ENCODE data around the gene PML. TPM values are rescaled to one million over a fixed set of nuclear protein-coding genes. Genes with fewer than 3 reads are reported as not detected.
"Not testable (repeated sequence)": the region's sequence is repeated elsewhere in the genome, so short reads cannot be mapped to it uniquely, and the experiment has no call there.

Gene PML
- total and polyA plus RNA-seq, 2 of the 4 experiments (the other 2 are of a cell fraction): 8.8 to 22.6 TPM

GRCh38 chr15:74072614-74073337 lies 78.3 kb downstream of the PML start:
- H2AK5ac ChIP-seq (ENCODE audit: low read depth, low read length); H2AK9ac ChIP-seq (replicated peaks; ENCODE audit: low read depth, low read length, poor library complexity); H3K9me3 ChIP-seq (ENCODE audit: control insufficient read depth, insufficient read depth, low read length); H4K91ac ChIP-seq (ENCODE audit: insufficient read depth, low read depth, low read length); H3K14ac ChIP-seq (replicated peaks; ENCODE audit: low read depth, low read length); H3K79me1 ChIP-seq (ENCODE audit: low read depth in 1 of 2, low read length in 2 of 2); H3K4ac ChIP-seq (ENCODE audit: low read depth, low read length); H2BK20ac ChIP-seq (ENCODE audit: low read depth, low read length); H3K9me1 ChIP-seq (ENCODE audit: insufficient read depth, low read length); BruUV-seq (replicated peaks); H2AFZ ChIP-seq (replicated peaks; ENCODE audit: low read length, poor library complexity); in situ Hi-C loops (cut with MboI; ENCODE audit: low sequenced_read_pairs); CTCF ChIA-PET; H2BK15ac ChIP-seq (ENCODE audit: low read depth, low read length); H2BK120ac ChIP-seq (ENCODE audit: low read depth, low read length); H3K27me3 ChIP-seq (ENCODE audit: control insufficient read depth, insufficient read depth, low read length); POLR2A ChIA-PET (ENCODE audit: unreplicated experiment); H4K5ac ChIP-seq (ENCODE audit: low read depth, low read length); H3K18ac ChIP-seq (ENCODE audit: low read depth, low read length); H2BK5ac ChIP-seq (ENCODE audit: low read depth, low read length, poor library complexity, severe bottlenecking); H3K4me1 ChIP-seq (ENCODE audit: control insufficient read depth, insufficient read depth, low read length); intact Hi-C loops (cut with micrococcal nuclease); H4K8ac ChIP-seq (ENCODE audit: low read depth in 2 of 2, low read length in 2 of 2); H3K4me2 ChIP-seq (ENCODE audit: low read depth, low read length); H3K27ac ChIP-seq (ENCODE audit: insufficient read depth, low read length); H4K20me1 ChIP-seq (ENCODE audit: insufficient read depth, low read length); dilution Hi-C loops (cut with HindIII; ENCODE audit: low sequenced_read_pairs, unreplicated experiment); H3K4me3 ChIP-seq (ENCODE audit: insufficient read depth, low read depth, low read length); H3K9ac ChIP-seq (ENCODE audit: low read depth, low read length); H3K23ac ChIP-seq (ENCODE audit: low read depth, low read length); DNase-seq; ATAC-seq (ENCODE audit: low read depth); H3K56ac ChIP-seq (ENCODE audit: extremely low read depth, insufficient read depth, low read length); H3K36me3 ChIP-seq (ENCODE audit: control insufficient read depth, insufficient read depth, low read length): not testable (repeated sequence)
- WGBS, 2 experiments (ENCODE audit: extremely low coverage in 2 of 2, insufficient read length in 1 of 2): no CpG with 5 or more reads among the region's 16 CpGs
- TF ChIP-seq CTCF (conservative IDR thresholded peaks at IDR 0.05; ENCODE audit: low read depth, low read length): 0 out of 2 replicates have a peak, but pooled peaks have one; percentile 6

GRCh38 chr15:74075781-74076180 lies 81.3 kb downstream of the PML start:
- H3K27me3 ChIP-seq (ENCODE audit: control insufficient read depth, insufficient read depth, low read length); H2BK20ac ChIP-seq (ENCODE audit: low read depth, low read length); H3K14ac ChIP-seq (replicated peaks; ENCODE audit: low read depth, low read length); H3K18ac ChIP-seq (ENCODE audit: low read depth, low read length); H3K4me2 ChIP-seq (ENCODE audit: low read depth, low read length); H2BK15ac ChIP-seq (ENCODE audit: low read depth, low read length); dilution Hi-C loops (cut with HindIII; ENCODE audit: low sequenced_read_pairs, unreplicated experiment); POLR2A ChIA-PET (ENCODE audit: unreplicated experiment); H4K5ac ChIP-seq (ENCODE audit: low read depth, low read length); H3K4ac ChIP-seq (ENCODE audit: low read depth, low read length); DNase-seq; CTCF ChIA-PET; H4K91ac ChIP-seq (ENCODE audit: insufficient read depth, low read depth, low read length); H3K23ac ChIP-seq (ENCODE audit: low read depth, low read length); H2AFZ ChIP-seq (replicated peaks; ENCODE audit: low read length, poor library complexity); H3K79me1 ChIP-seq (ENCODE audit: low read depth in 1 of 2, low read length in 2 of 2); H3K9me3 ChIP-seq (ENCODE audit: control insufficient read depth, insufficient read depth, low read length); H2BK120ac ChIP-seq (ENCODE audit: low read depth, low read length); H2AK5ac ChIP-seq (ENCODE audit: low read depth, low read length); H2BK5ac ChIP-seq (ENCODE audit: low read depth, low read length, poor library complexity, severe bottlenecking); H4K8ac ChIP-seq (ENCODE audit: low read depth in 2 of 2, low read length in 2 of 2); in situ Hi-C loops (cut with MboI; ENCODE audit: low sequenced_read_pairs); H3K4me3 ChIP-seq (ENCODE audit: insufficient read depth, low read depth, low read length); intact Hi-C loops (cut with micrococcal nuclease); H3K27ac ChIP-seq (ENCODE audit: insufficient read depth, low read length); H2AK9ac ChIP-seq (replicated peaks; ENCODE audit: low read depth, low read length, poor library complexity); H3K9ac ChIP-seq (ENCODE audit: low read depth, low read length); H3K4me1 ChIP-seq (ENCODE audit: control insufficient read depth, insufficient read depth, low read length); H4K20me1 ChIP-seq (ENCODE audit: insufficient read depth, low read length); H3K56ac ChIP-seq (ENCODE audit: extremely low read depth, insufficient read depth, low read length); H3K9me1 ChIP-seq (ENCODE audit: insufficient read depth, low read length); H3K36me3 ChIP-seq (ENCODE audit: control insufficient read depth, insufficient read depth, low read length); BruUV-seq (replicated peaks); ATAC-seq (ENCODE audit: low read depth): not testable (repeated sequence)
- WGBS, 2 experiments (ENCODE audit: extremely low coverage in 2 of 2, insufficient read length in 1 of 2): 85% methylated on average over 4 of the region's 9 CpGs; no CpG with 5 or more reads in 1 of the 2 experiments

Data from IMR-90 (cell line).